Measurements from ENCODE around the gene P2RY11.

The P2RY11 gene

GRCh38 chr19:10113964-10114650 is 2.6 kb downstream of the P2RY11 start:
- DNase-seq (ENCODE audit: low read depth in 3 of 3) = no peak

- DNase-seq (ENCODE audit: low read depth in 3 of 3) = no peak
These were observed 3.3 kb downstream of the P2RY11 start for GRCh38 chr19:10114651-10115391.

GRCh38 chr19:10115392-10116084 is 4.0 kb downstream of the P2RY11 start:
- DNase-seq (ENCODE audit: low read depth in 3 of 3) = no peak

GRCh38 chr19:10116085-10116865 is 4.8 kb downstream of the P2RY11 start:
- no peak for DNase-seq (ENCODE audit: low read depth in 3 of 3)

GRCh38 chr19:10116866-10117616 is 5.5 kb downstream of the P2RY11 start:
- no peak for DNase-seq (ENCODE audit: low read depth in 3 of 3)

- no peak for DNase-seq (ENCODE audit: low read depth in 3 of 3)
These were observed 7.5 kb downstream of the P2RY11 start for GRCh38 chr19:10118960-10119359.

- no peak for DNase-seq (ENCODE audit: low read depth in 3 of 3)
These were observed 9.2 kb downstream of the P2RY11 start for GRCh38 chr19:10120538-10121189.

GRCh38 chr19:10122045-10122444 is 10.6 kb downstream of the P2RY11 start:
- no peak for DNase-seq (ENCODE audit: low read depth in 3 of 3)

- no peak for DNase-seq (ENCODE audit: low read depth in 3 of 3)
These were observed 12.9 kb downstream of the P2RY11 start for GRCh38 chr19:10124429-10124828.

- no peak for DNase-seq (ENCODE audit: low read depth in 3 of 3)
These were observed 14.7 kb downstream of the P2RY11 start for GRCh38 chr19:10126213-10126639.

- no peak for DNase-seq (ENCODE audit: low read depth in 3 of 3)
These were observed 21.4 kb downstream of the P2RY11 start for GRCh38 chr19:10132905-10133304.

- no peak for DNase-seq (ENCODE audit: low read depth in 3 of 3)
These were observed 22.1 kb downstream of the P2RY11 start for GRCh38 chr19:10133596-10133995.

- no peak for DNase-seq (ENCODE audit: low read depth in 3 of 3)
These were observed 22.5 kb downstream of the P2RY11 start for GRCh38 chr19:10134040-10134439.

GRCh38 chr19:10135551-10136334 is 24.2 kb downstream of the P2RY11 start:
- DNase-seq (ENCODE audit: low read depth in 3 of 3) = no peak

GRCh38 chr19:10136936-10137335 is 25.4 kb downstream of the P2RY11 start:
- DNase-seq (ENCODE audit: low read depth in 3 of 3) = no peak

GRCh38 chr19:10137751-10138682 is 26.5 kb downstream of the P2RY11 start:
- DNase-seq (ENCODE audit: low read depth in 3 of 3) = no peak

- DNase-seq (ENCODE audit: low read depth in 3 of 3) = no peak
These were observed 27.6 kb downstream of the P2RY11 start for GRCh38 chr19:10138879-10139795.

- DNase-seq (ENCODE audit: low read depth in 3 of 3) = no peak
These were observed 28.5 kb downstream of the P2RY11 start for GRCh38 chr19:10139952-10140351.
